GM23338 (cell line): ENCODE measurements around the gene DCLK1.

Experiments used
- CREB1 ChIP-seq: fragments of 250-450 bp; sonication (Bioruptor Pico); IDR thresholded peaks from 2 replicates; pipeline ENCODE4 v1.5.0; 2020; ENCODE audit warnings: low read depth, mild to moderate bottlenecking, moderate library complexity
- EZH2 ChIP-seq: fragments of 200-600 bp; sonication (generic); IDR thresholded peaks from one replicate; pipeline ENCODE4 v1.8.0; 2017; ENCODE audit warnings: antibody characterized with exemption, mild to moderate bottlenecking, low read depth; ENCODE audit not compliant: unreplicated experiment
- EZH2phosphoT487 ChIP-seq: fragments of 200-600 bp; sonication (generic); IDR thresholded peaks from one replicate; pipeline ENCODE4 v1.8.1; 2018; ENCODE audit warnings: antibody characterized with exemption; ENCODE audit not compliant: unreplicated experiment
- POLR2AphosphoS5 ChIP-seq: IDR thresholded peaks from 2 replicates; pipeline ENCODE4 v1.6.1; 2016; ENCODE audit warnings: antibody characterized with exemption, low read depth
- STAT1 ChIP-seq: IDR thresholded peaks from one replicate; pipeline ENCODE4 v1.6.1; 2016; ENCODE audit warnings: antibody characterized with exemption; ENCODE audit not compliant: unreplicated experiment
- ZNF114 ChIP-seq: fragments of 250-450 bp; sonication (Bioruptor Pico); IDR thresholded peaks from 2 replicates; pipeline ENCODE4 v1.5.0; 2020; ENCODE audit warnings: mild to moderate bottlenecking, moderate library complexity
- ZNF331 ChIP-seq: fragments of 250-450 bp; sonication (Bioruptor Pico); IDR thresholded peaks from 2 replicates; pipeline ENCODE4 v1.5.0; 2020; ENCODE audit warnings: low read depth, mild to moderate bottlenecking, moderate library complexity
- TF ChIP-seq, protein P1 (sequence below), 2 experiments: fragments of 200-600 bp in 1 of 2; sonication (generic) in 1 of 2; conservative IDR thresholded peaks; 2 replicates each; pipeline versions ENCODE4 v1.5.1 to v1.6.1; 2016 to 2017; ENCODE audit warnings: antibody characterized with exemption in 2 of 2, low read depth in 2 of 2, mild to moderate bottlenecking in 2 of 2, moderate library complexity in 1 of 2
- TF ChIP-seq, protein P2 (sequence below): IDR thresholded peaks from 2 replicates; pipeline ENCODE4 v1.6.1; 2016; ENCODE audit warnings: antibody characterized with exemption

DNA sequence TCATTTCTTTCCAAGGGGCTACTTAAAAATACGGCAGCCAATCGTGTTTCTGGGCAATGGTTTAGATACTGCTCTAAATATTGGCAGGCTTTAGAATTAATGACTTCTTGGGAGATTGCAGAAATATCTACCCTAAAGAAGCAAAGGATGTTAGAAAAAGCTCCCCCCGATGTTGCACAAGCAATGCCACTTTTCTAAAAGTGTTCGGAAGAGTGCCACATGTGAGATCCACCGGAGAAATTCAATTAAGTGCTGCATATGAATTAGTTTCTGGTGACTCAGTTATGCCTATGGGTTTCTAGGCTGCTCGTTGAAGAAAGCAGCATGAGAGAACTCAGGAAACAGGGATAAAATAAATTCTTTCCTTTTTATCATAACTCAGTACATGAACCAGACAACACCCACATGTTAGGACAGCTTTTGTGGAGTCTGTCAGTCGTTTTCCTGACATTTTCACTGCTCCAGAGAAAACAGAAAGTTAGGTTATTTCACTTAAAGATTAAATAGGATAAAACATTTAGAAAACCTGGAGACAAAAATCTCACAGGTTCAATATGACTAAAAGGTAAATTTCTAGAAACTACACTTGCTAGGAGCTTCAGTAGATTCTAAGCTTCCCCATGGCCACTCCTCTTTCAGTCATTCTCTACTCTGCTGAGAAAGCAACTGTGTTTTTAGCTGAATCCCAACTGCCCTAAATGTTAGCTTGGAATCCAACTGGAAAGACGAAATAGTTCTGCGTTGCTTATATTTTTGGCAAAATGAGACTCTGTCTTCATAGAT is 244.7 kb downstream of the DCLK1 start:
- TF ChIP-seq EZH2phosphoT487 (no peak), POLR2AphosphoS5 (no peak), ZNF114 (CRISPR knock-in tag) (no peak), STAT1 (no peak), CREB1 (CRISPR knock-in tag) (no peak), EZH2 (no peak), ZNF331 (CRISPR knock-in tag) (no peak)
- TF ChIP-seq, protein P1, sequence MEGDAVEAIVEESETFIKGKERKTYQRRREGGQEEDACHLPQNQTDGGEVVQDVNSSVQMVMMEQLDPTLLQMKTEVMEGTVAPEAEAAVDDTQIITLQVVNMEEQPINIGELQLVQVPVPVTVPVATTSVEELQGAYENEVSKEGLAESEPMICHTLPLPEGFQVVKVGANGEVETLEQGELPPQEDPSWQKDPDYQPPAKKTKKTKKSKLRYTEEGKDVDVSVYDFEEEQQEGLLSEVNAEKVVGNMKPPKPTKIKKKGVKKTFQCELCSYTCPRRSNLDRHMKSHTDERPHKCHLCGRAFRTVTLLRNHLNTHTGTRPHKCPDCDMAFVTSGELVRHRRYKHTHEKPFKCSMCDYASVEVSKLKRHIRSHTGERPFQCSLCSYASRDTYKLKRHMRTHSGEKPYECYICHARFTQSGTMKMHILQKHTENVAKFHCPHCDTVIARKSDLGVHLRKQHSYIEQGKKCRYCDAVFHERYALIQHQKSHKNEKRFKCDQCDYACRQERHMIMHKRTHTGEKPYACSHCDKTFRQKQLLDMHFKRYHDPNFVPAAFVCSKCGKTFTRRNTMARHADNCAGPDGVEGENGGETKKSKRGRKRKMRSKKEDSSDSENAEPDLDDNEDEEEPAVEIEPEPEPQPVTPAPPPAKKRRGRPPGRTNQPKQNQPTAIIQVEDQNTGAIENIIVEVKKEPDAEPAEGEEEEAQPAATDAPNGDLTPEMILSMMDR (conservative IDR thresholded peaks at IDR 0.05; ENCODE audit: low read depth in 2 of 2) = no peak
- TF ChIP-seq, protein P2, sequence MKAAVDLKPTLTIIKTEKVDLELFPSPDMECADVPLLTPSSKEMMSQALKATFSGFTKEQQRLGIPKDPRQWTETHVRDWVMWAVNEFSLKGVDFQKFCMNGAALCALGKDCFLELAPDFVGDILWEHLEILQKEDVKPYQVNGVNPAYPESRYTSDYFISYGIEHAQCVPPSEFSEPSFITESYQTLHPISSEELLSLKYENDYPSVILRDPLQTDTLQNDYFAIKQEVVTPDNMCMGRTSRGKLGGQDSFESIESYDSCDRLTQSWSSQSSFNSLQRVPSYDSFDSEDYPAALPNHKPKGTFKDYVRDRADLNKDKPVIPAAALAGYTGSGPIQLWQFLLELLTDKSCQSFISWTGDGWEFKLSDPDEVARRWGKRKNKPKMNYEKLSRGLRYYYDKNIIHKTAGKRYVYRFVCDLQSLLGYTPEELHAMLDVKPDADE = no peak
